GM23338 (cell line): ENCODE measurements around the gene CAMTA1.

Experiments
- EZH2 ChIP-seq: fragments of 200-600 bp; sonication (generic); IDR thresholded peaks from one replicate; pipeline ENCODE4 v1.8.0; 2017; ENCODE audit warnings: antibody characterized with exemption, mild to moderate bottlenecking, low read depth; ENCODE audit not compliant: unreplicated experiment
- POLR2AphosphoS5 ChIP-seq: IDR thresholded peaks from 2 replicates; pipeline ENCODE4 v1.6.1; 2016; ENCODE audit warnings: antibody characterized with exemption, low read depth
- TF ChIP-seq, protein P1 (sequence below), 2 experiments: fragments of 200-600 bp in 1 of 2; sonication (generic) in 1 of 2; conservative IDR thresholded peaks; 2 replicates each; pipeline versions ENCODE4 v1.5.1 to v1.6.1; 2016 to 2017; ENCODE audit warnings: antibody characterized with exemption in 2 of 2, low read depth in 2 of 2, mild to moderate bottlenecking in 2 of 2, moderate library complexity in 1 of 2

DNA sequence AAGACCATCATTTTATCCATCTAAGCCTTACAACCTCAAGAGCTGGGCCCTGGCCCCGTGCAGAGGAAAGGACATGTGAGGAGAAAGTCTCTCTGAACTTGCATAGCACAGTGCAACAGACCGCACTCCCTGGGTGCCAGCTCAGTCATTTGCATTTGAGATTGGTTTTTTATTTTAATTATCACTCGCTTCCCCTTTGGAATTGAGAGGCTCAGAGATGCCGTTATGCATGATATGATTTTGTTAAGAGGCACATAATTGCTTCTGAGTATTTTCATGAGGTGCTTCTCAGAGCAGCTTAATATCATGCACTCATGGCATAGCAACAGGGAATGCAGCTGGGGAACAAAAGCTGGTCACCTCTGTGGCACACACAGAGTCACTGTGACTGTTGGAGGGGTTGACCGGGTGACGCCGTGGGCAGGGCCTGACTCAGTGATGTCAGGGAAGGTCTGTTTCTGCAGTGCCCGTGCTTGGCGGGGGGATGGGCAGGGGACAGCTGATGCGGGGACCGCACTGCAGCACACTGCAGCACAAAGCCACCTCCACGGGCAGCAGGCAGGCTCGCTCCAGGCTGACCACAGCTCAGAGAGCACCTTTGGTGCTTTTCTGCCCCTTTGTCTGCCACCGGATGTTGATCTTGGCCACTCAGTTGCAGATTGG, 942.7 kb downstream of the CAMTA1 start:
- no peak for TF ChIP-seq POLR2AphosphoS5
- TF ChIP-seq EZH2, result no peak
- TF ChIP-seq, protein P1, sequence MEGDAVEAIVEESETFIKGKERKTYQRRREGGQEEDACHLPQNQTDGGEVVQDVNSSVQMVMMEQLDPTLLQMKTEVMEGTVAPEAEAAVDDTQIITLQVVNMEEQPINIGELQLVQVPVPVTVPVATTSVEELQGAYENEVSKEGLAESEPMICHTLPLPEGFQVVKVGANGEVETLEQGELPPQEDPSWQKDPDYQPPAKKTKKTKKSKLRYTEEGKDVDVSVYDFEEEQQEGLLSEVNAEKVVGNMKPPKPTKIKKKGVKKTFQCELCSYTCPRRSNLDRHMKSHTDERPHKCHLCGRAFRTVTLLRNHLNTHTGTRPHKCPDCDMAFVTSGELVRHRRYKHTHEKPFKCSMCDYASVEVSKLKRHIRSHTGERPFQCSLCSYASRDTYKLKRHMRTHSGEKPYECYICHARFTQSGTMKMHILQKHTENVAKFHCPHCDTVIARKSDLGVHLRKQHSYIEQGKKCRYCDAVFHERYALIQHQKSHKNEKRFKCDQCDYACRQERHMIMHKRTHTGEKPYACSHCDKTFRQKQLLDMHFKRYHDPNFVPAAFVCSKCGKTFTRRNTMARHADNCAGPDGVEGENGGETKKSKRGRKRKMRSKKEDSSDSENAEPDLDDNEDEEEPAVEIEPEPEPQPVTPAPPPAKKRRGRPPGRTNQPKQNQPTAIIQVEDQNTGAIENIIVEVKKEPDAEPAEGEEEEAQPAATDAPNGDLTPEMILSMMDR (conservative IDR thresholded peaks at IDR 0.05; ENCODE audit: low read depth in 2 of 2), result no peak
